IPS-18c (cell line): ENCODE measurements around the gene AMZ1.

Source experiments
- H3K4me3 ChIP-seq: 2 replicates; pipeline ENCODE4 v1.7.0; 2013; ENCODE audit warnings: low read depth, mild to moderate bottlenecking, low read length, moderate library complexity; ENCODE audit not compliant: insufficient read depth
- H3K9me3 ChIP-seq: one replicate; pipeline ENCODE4 v1.6.1; 2013; ENCODE audit warnings: mild to moderate bottlenecking, low read length, moderate library complexity; ENCODE audit not compliant: control insufficient read depth, insufficient read depth

The AMZ1 gene

DNA sequence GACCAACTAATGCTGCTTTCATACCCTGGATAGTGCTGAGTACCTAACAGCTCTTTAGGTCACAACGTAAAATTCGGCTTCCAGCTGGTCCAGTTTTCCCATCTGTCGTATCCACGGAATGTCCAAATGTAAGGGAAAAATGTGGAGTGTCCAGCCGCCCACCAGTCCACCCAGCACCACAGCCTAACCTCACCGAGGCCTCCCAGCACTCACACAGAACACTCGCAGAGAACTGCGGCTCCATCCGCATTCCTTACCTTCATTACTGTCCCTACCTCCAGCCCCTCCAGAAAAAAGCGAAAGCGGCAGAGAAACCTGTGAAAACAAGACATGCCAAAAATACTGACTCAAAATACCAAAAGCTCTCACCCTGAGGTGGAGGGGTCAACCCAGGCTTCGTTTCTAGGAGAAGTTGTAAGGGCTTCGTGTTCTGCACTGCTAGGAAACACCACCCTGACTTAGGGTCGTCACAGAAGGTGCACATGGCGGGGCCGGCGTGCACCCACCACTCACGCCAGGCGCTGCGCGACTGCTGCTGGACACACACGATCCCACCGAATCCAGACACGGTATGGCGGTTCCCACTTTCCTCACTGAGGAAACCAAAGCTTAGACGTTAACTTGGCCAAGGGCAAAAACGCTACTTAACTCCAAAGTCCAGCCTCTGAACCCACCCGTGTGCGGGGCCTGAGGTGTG lies 73.9 kb downstream of the AMZ1 start:
- H3K9me3 ChIP-seq: no peaks in the 10 kb centered on the region

DNA sequence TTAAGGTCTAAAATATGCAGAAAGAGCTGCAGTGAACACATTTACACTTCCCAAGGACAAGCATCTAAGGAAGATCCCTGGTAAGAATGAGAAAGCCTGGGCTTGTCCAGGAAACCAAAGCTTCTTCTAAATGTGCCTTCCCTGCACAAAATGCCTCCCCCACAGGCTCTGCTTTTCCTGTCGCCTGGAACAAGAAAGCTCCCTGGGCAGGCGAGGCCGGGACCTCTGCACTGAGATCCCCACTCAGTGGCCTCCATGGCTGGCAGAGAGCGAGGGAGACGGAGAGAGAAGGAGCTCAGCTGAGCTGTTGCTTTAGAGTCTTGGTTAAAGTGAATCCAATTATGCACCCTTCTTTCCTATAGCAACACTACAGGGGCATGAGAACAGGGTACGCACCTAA lies 75.6 kb downstream of the AMZ1 start:
- Histone ChIP-seq H3K9me3 (no peaks in the 10 kb centered on the region), H3K4me3 (no peak overlapping the region)

More for the DNA sequence above, 73.9 kb downstream of the AMZ1 start:
- H3K4me3 ChIP-seq: no peak overlapping the region

DNA sequence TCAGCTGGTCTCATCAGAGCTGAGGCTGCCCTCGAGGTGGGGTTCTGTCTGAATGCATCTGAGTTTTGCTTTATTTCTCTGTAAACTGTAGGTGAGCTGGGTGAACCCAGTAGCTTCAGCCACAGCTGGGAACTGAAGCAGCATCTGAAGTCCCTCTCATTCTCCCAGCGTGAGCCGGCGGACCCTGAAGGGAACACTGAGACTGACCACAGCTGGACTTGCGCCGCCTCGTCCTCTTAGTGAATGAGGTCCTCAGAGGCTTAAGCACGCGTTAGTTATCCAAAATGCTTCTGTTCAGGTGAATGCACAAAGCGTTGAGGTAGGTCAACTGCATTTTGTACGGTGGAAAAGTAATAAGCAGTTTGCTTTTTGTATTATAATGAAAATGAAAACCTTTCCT lies 76.6 kb downstream of the AMZ1 start:
- H3K4me3 ChIP-seq: no peak overlapping the region
- no peaks in the 10 kb centered on the region for H3K9me3 ChIP-seq
